GM10248 (cell line): ENCODE results near the gene MPZ.
"Not testable (repeated sequence)": the region's sequence is repeated elsewhere in the genome, so short reads cannot be mapped to it uniquely, and the experiment has no call there.

ENCODE experiments used
- CTCF ChIA-PET: fragments of 300-600 bp; sonication (Branson Sonifier 250); formaldehyde crosslinking; extraction: SDS; loops from one replicate; lab custom pipeline; 2021; ENCODE audit warnings: antibody characterized with exemption; lab: Yijun Ruan, JAX
- POLR2A ChIA-PET: fragments of 350-650 bp; sonication (Branson Sonifier 250); formaldehyde crosslinking; extraction: SDS; loops from one replicate; lab custom pipeline; 2020; ENCODE audit warnings: antibody characterized with exemption; lab: Yijun Ruan, JAX
- DNase-seq: peaks from one replicate; pipeline ENCODE4 v3.0.0; 2012; ENCODE audit errors: extremely low spot score
- CTCF ChIP-seq: IDR thresholded peaks from 2 replicates; pipeline ENCODE4 v1.5.1; 2012; ENCODE audit warnings: mild to moderate bottlenecking, low read depth; ENCODE audit errors: extremely low read depth, missing control alignments, control extremely low read depth

Gene MPZ

GRCh38 chr1:161335796-161336195, 26.0 kb upstream of the MPZ start:
- ChIA-PET POLR2A (no interaction called here), CTCF (interaction anchor here (1.0 kb wide), 1 partner anchor 108 kb away, joined by 3 read pairs; no protein-coding TSS in a partner anchor)
- TF ChIP-seq CTCF: no peak
- no peak for DNase-seq

GRCh38 chr1:161333166-161333565, 23.4 kb upstream of the MPZ start:
- no peak for TF ChIP-seq CTCF
- ChIA-PET POLR2A (no interaction called here), CTCF (interaction anchor here (1.2 kb wide), 1 partner anchor 42 kb away, joined by 3 read pairs; no protein-coding TSS in a partner anchor)
- no peak for DNase-seq

- TF ChIP-seq CTCF: no peak
- DNase-seq: no peak
- CTCF ChIA-PET: interaction anchor here (1.4 kb wide), 1 partner anchor 39 kb away, joined by 5 read pairs; no protein-coding TSS in a partner anchor
- POLR2A ChIA-PET: no interaction called here
Measured at GRCh38 chr1:161330346-161330745, 20.6 kb upstream of the MPZ start.

- POLR2A ChIA-PET: no interaction called here
- CTCF ChIA-PET: interaction anchor here (1.1 to 2.2 kb wide), 2 partner anchors 24 to 58 kb away, joined by 3 to 11 read pairs; no protein-coding TSS in a partner anchor
Measured at GRCh38 chr1:161324020-161324419, 14.3 kb upstream of the MPZ start.

GRCh38 chr1:161315841-161316674, 6.3 kb upstream of the MPZ start:
- POLR2A ChIA-PET, CTCF ChIA-PET, DNase-seq: not testable (repeated sequence)

More at GRCh38 chr1:161324020-161324419, 14.3 kb upstream of the MPZ start:
- TF ChIP-seq CTCF: no peak
- DNase-seq: no peak

- ChIA-PET CTCF (interaction anchor here (1.0 to 2.1 kb wide), 5 partner anchors 23 to 149 kb away, joined by 3 to 9 read pairs (median 5); no protein-coding TSS in a partner anchor), POLR2A (no interaction called here)
- TF ChIP-seq CTCF: peak; percentile 20
- peak; percentile 95 for DNase-seq
Measured at GRCh38 chr1:161314201-161314981, 4.6 kb upstream of the MPZ start, which contains the start of gene SDHC. Gene SDHC, plus strand, starts transcription at chr1:161314381. Its CDS starts 25 bp downstream, at chr1:161314406.
